HepG2 (cell line): ENCODE results near the gene ANKS6. TPM values are rescaled to one million over a fixed set of nuclear protein-coding genes. Genes with fewer than 3 reads are reported as not detected.

ENCODE experiments used
- ATAC-seq: fragments of 200-7000 bp; cut with Tn5 transposase; 3 replicates; pipeline ENCODE4 v1.9.1; 2020; ENCODE audit warnings: mild to moderate bottlenecking, moderate library complexity
- BruUV-seq: library from RNA; stranded (reverse); fragments of 400-500 nt; replicated peaks from 2 replicates; lab custom pipeline; 2021; lab: Mats Ljungman, UMichigan
- CTCF ChIA-PET: fragments of 300-600 bp; formaldehyde crosslinking; extraction: SDS; loops from one replicate; lab custom pipeline; 2021; ENCODE audit warnings: low total read pairs, inconsistent platforms, low intra/inter-chr PET ratio; lab: Yijun Ruan, JAX
- POLR2A ChIA-PET: fragments of 350-600 bp; sonication (Branson Sonifier 250); formaldehyde crosslinking; loops from one replicate; lab custom pipeline; 2020; ENCODE audit warnings: antibody characterized with exemption, inconsistent platforms; lab: Yijun Ruan, JAX
- DNase-seq: peaks from one replicate; pipeline ENCODE4 v3.0.0-alpha.2; 2015; ENCODE audit warnings: low spot score
- FAIRE-seq: peaks from 3 replicates; lab custom pipeline; 2011; peaks lifted over from hg19 to GRCh38; lab: Jason Lieb, UNC
- H2AFZ ChIP-seq: one replicate; pipeline ENCODE4 v1.6.1; 2011; ENCODE audit warnings: low read length, inconsistent platforms
- H3K27ac ChIP-seq: fragments of 300-600 bp; 3 replicates; pipeline ENCODE4 v1.8.0; 2011; ENCODE audit warnings: mixed run types, mild to moderate bottlenecking, mixed read lengths, low read length, inconsistent platforms; ENCODE audit not compliant: insufficient read depth; ENCODE audit errors: extremely low read length
- H3K27me3 ChIP-seq, 2 experiments: fragments of 200-600 bp in 1 of 2; 2 replicates in 1 of 2; 3 replicates in 1 of 2; pipeline versions ENCODE4 v1.6.0 to v1.8.0; 2011; ENCODE audit warnings: low read length in 2 of 2, mild to moderate bottlenecking in 2 of 2, moderate library complexity in 2 of 2, inconsistent platforms in 1 of 2; ENCODE audit not compliant: insufficient read depth in 2 of 2, control insufficient read depth in 1 of 2
- H3K36me3 ChIP-seq, 2 experiments: fragments of 200-600 bp in 1 of 2; replicated peaks in 1 of 2; 2 replicates in 1 of 2; 3 replicates in 1 of 2; pipeline versions ENCODE4 v1.5.1 to v1.8.0; 2011; ENCODE audit warnings: low read length in 2 of 2, inconsistent platforms in 1 of 2; ENCODE audit not compliant: insufficient read depth in 2 of 2, control insufficient read depth in 1 of 2
- H3K4me1 ChIP-seq: 2 replicates; pipeline ENCODE4 v1.5.1; 2012; ENCODE audit warnings: low read length, inconsistent platforms; ENCODE audit not compliant: insufficient read depth
- H3K4me2 ChIP-seq: 2 replicates; pipeline ENCODE4 v1.6.0; 2011; ENCODE audit warnings: low read depth, low read length, inconsistent platforms
- H3K4me3 ChIP-seq, 3 experiments: fragments of 200-600 bp in 1 of 3; sonication (generic), shearing (Covaris generic) in 1 of 3; replicated peaks in 1 of 3; 2 replicates each; pipeline ENCODE4 v1.5.1; 2011 to 2016; ENCODE audit warnings: low read length in 3 of 3, inconsistent platforms in 2 of 3, low read depth in 2 of 3, mild to moderate bottlenecking in 2 of 3, control low read depth in 1 of 3, mixed read lengths in 1 of 3; ENCODE audit not compliant: insufficient read depth in 1 of 3
- H3K79me2 ChIP-seq: one replicate; pipeline ENCODE4 v1.6.1; 2011; ENCODE audit warnings: low read length, inconsistent platforms; ENCODE audit not compliant: insufficient read depth
- H3K9ac ChIP-seq: 2 replicates; pipeline ENCODE4 v1.6.0; 2011; ENCODE audit warnings: mild to moderate bottlenecking, low read depth, low read length, inconsistent platforms; ENCODE audit not compliant: insufficient read depth
- H3K9me3 ChIP-seq: 2 replicates; pipeline ENCODE4 v1.5.1; 2012; ENCODE audit warnings: mild to moderate bottlenecking, low read length
- H4K20me1 ChIP-seq: 2 replicates; pipeline ENCODE4 v1.6.0; 2011; ENCODE audit warnings: inconsistent platforms, mild to moderate bottlenecking, low read length, moderate library complexity; ENCODE audit not compliant: insufficient read depth
- CBX2 ChIP-seq, 2 experiments: fragments of 200-600 bp in 1 of 2; sonication (generic); formaldehyde crosslinking in 1 of 2; IDR thresholded peaks; 2 replicates each; pipeline versions ENCODE4 v1.7.0 to v1.8.1; 2018 to 2022; ENCODE audit warnings: low read depth in 2 of 2, low read length in 1 of 2, mild to moderate bottlenecking in 1 of 2, missing genetic modification reagents in 1 of 2
- HOXA5 ChIP-seq: sonication (generic); formaldehyde crosslinking; IDR thresholded peaks from 2 replicates; pipeline ENCODE4 v1.4.0; 2020; ENCODE audit warnings: missing genetic modification reagents
- KDM6A ChIP-seq: IDR thresholded peaks from 2 replicates; pipeline ENCODE4 v1.6.1; 2016; ENCODE audit warnings: low read depth
- KLF9 ChIP-seq: IDR thresholded peaks from 2 replicates; pipeline ENCODE4 v1.6.1; 2016; ENCODE audit warnings: low read depth
- MIXL1 ChIP-seq: IDR thresholded peaks from 2 replicates; pipeline ENCODE4 v1.6.1; 2016
- U2AF1 ChIP-seq: fragments of 200-400 bp; formaldehyde crosslinking; optimal IDR thresholded peaks from 2 replicates; pipeline ENCODE3; 2017; ENCODE audit warnings: mild to moderate bottlenecking, low read depth, low read length
- ZNF503 ChIP-seq: sonication (generic); formaldehyde crosslinking; IDR thresholded peaks from 2 replicates; pipeline ENCODE4 v1.4.0; 2020; ENCODE audit warnings: missing genetic modification reagents
- ZNF589 ChIP-seq: sonication (generic); formaldehyde crosslinking; conservative IDR thresholded peaks from 2 replicates; pipeline ENCODE4 v1.8.0; 2022; ENCODE audit warnings: mild to moderate bottlenecking, moderate library complexity, missing genetic modification reagents
- ZNF614 ChIP-seq: IDR thresholded peaks from 2 replicates; pipeline ENCODE4 v1.6.1; 2018; ENCODE audit warnings: missing biosample characterization, missing genetic modification reagents, inconsistent platforms, borderline replicate concordance
- WGBS: methylation state at CpG from one replicate; pipeline ENCODE4 v1.1.6; 2017; ENCODE audit warnings: low lambda C conversion rate; 5-methylcytosine and 5-hydroxymethylcytosine counted together
- in situ Hi-C: cut with HindIII; loops from 2 replicates; pipeline ENCODE4 v1.10.0; 2017; ENCODE audit warnings: low pct_unique_long_range_greater_than_20kb; ENCODE audit not compliant: extremely low pct_ligation_motif_present
- intact Hi-C: fragments of 100-400 bp; cut with micrococcal nuclease; formaldehyde crosslinking; loops from one replicate; pipeline ENCODE4 v1.10.0; 2022; ENCODE audit not compliant: unreplicated experiment
- polyA plus RNA-seq, 8 experiments: library from polyadenylated mRNA; depleted of rRNA in 3 of 8; stranded (reverse) in 7 of 8; unstranded in 1 of 8; fragments of >200 nt; fragmentation: Illumina TruSeq in 4 of 8; extraction: Trizol in 4 of 8; gene quantifications; 2 replicates each; pipeline versions ENCODE4 v1.2.1 to v1.2.3, GENCODE V29; 2011 to 2016; ENCODE audit warnings: low read depth in 4 of 8, missing spikeins in 1 of 8, mixed read lengths in 1 of 8; ENCODE audit not compliant: insufficient read depth in 1 of 8
- total RNA-seq, 5 experiments: library from RNA; depleted of rRNA; stranded (reverse); fragments of >200 nt; fragmentation: Illumina TruSeq; extraction: Trizol; gene quantifications; 2 replicates each; pipeline ENCODE4 v1.2.3, GENCODE V29; 2016; ENCODE audit warnings: low read depth in 1 of 5
- TF ChIP-seq, protein P1 (sequence below): sonication (generic); formaldehyde crosslinking; IDR thresholded peaks from 2 replicates; pipeline ENCODE4 v1.9.0; 2021; ENCODE audit warnings: missing genetic modification reagents, borderline replicate concordance
- TF ChIP-seq, protein P2 (sequence below): sonication (generic); formaldehyde crosslinking; IDR thresholded peaks from 2 replicates; pipeline ENCODE4 v1.4.0; 2020; ENCODE audit warnings: missing genetic modification reagents, mild to moderate bottlenecking, borderline replicate concordance
- TF ChIP-seq, protein P3 (sequence below): sonication (generic); formaldehyde crosslinking; IDR thresholded peaks from 2 replicates; pipeline ENCODE4 v1.9.0; 2021; ENCODE audit warnings: missing genetic modification reagents, borderline replicate concordance

Gene ANKS6
- total and polyA plus RNA-seq, 2 of the 13 experiments (the other 11 are each of a cell fraction or from before 2014, with no cell fraction given), result 8.8 to 10.7 TPM

GRCh38 chr9:98801561-98801960 is 5.2 kb upstream of the ANKS6 start (continued):
- TF ChIP-seq, protein P1, sequence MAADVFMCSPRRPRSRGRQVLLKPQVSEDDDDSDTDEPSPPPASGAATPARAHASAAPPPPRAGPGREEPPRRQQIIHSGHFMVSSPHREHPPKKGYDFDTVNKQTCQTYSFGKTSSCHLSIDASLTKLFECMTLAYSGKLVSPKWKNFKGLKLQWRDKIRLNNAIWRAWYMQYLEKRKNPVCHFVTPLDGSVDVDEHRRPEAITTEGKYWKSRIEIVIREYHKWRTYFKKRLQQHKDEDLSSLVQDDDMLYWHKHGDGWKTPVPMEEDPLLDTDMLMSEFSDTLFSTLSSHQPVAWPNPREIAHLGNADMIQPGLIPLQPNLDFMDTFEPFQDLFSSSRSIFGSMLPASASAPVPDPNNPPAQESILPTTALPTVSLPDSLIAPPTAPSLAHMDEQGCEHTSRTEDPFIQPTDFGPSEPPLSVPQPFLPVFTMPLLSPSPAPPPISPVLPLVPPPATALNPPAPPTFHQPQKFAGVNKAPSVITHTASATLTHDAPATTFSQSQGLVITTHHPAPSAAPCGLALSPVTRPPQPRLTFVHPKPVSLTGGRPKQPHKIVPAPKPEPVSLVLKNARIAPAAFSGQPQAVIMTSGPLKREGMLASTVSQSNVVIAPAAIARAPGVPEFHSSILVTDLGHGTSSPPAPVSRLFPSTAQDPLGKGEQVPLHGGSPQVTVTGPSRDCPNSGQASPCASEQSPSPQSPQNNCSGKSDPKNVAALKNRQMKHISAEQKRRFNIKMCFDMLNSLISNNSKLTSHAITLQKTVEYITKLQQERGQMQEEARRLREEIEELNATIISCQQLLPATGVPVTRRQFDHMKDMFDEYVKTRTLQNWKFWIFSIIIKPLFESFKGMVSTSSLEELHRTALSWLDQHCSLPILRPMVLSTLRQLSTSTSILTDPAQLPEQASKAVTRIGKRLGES (CRISPR knock-in tag), result no peak
- no peak for TF ChIP-seq ZNF589 (CRISPR knock-in tag)

GRCh38 chr9:98798254-98798653 is 1.9 kb upstream of the ANKS6 start:
- Histone ChIP-seq H3K4me1 (peaks cover 11% of the 10 kb centered on the region), H4K20me1 (no peaks in the 10 kb centered on the region), H3K4me2 (no peak overlapping the region), H3K9me3 (0 out of 2 replicates have a peak, but pooled peaks cover 9% of the 10 kb centered on the region), H3K27me3 (peaks cover 2 to 7% of the 10 kb centered on the region in 2 experiments; a peak in 2 of 5 replicates), H3K27ac (no peak overlapping the region), H3K9ac (no peak overlapping the region), H3K79me2 (no peaks in the 10 kb centered on the region), H3K36me3 (no peaks in the 10 kb centered on the region), H2AFZ (no peak overlapping the region), H3K4me3 (no peak overlapping the region)
- 71% methylated on average over 3 of the region's 3 CpGs for WGBS
- CTCF ChIA-PET, result no interaction called here
- DNase-seq (no peak), FAIRE-seq (peak; percentile 8), ATAC-seq (no peak)
- intact Hi-C loops, result no loop called here
- BruUV-seq, result no TSS peak
- in situ Hi-C loops, result no loop called here
- POLR2A ChIA-PET, result no interaction called here
- TF ChIP-seq CBX2 (IDR thresholded peaks at IDR 0.05; ENCODE audit: low read depth, low read length) (no peak), CBX2 (CRISPR knock-in tag; IDR thresholded peaks at IDR 0.05; ENCODE audit: low read depth) (no peak), U2AF1 (no peak), MIXL1 (no peak), KDM6A (CRISPR knock-in tag) (no peak), KLF9 (CRISPR knock-in tag) (no peak), ZNF614 (CRISPR knock-in tag) (no peak), HOXA5 (no peak), ZNF503 (CRISPR knock-in tag) (no peak)
- TF ChIP-seq, protein P2, sequence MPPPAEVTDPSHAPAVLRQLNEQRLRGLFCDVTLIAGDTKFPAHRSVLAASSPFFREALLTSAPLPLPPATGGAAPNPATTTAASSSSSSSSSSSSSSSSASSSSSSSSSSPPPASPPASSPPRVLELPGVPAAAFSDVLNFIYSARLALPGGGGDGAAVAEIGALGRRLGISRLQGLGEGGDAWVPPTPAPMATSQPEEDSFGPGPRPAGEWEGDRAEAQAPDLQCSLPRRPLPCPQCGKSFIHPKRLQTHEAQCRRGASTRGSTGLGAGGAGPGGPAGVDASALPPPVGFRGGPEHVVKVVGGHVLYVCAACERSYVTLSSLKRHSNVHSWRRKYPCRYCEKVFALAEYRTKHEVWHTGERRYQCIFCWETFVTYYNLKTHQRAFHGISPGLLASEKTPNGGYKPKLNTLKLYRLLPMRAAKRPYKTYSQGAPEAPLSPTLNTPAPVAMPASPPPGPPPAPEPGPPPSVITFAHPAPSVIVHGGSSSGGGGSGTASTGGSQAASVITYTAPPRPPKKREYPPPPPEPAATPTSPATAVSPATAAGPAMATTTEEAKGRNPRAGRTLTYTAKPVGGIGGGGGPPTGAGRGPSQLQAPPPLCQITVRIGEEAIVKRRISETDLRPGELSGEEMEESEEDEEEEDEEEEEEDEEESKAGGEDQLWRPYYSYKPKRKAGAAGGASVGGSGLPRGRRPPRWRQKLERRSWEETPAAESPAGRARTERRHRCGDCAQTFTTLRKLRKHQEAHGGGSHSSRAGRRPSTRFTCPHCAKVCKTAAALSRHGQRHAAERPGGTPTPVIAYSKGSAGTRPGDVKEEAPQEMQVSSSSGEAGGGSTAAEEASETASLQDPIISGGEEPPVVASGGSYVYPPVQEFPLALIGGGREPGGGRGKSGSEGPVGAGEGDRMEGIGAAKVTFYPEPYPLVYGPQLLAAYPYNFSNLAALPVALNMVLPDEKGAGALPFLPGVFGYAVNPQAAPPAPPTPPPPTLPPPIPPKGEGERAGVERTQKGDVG (CRISPR knock-in tag), result no peak
- TF ChIP-seq, protein P3, sequence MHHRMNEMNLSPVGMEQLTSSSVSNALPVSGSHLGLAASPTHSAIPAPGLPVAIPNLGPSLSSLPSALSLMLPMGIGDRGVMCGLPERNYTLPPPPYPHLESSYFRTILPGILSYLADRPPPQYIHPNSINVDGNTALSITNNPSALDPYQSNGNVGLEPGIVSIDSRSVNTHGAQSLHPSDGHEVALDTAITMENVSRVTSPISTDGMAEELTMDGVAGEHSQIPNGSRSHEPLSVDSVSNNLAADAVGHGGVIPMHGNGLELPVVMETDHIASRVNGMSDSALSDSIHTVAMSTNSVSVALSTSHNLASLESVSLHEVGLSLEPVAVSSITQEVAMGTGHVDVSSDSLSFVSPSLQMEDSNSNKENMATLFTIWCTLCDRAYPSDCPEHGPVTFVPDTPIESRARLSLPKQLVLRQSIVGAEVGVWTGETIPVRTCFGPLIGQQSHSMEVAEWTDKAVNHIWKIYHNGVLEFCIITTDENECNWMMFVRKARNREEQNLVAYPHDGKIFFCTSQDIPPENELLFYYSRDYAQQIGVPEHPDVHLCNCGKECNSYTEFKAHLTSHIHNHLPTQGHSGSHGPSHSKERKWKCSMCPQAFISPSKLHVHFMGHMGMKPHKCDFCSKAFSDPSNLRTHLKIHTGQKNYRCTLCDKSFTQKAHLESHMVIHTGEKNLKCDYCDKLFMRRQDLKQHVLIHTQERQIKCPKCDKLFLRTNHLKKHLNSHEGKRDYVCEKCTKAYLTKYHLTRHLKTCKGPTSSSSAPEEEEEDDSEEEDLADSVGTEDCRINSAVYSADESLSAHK (CRISPR knock-in tag), result no peak
